NCI-H2107 treated with DMSO at 0.1 percent for 48 hours (cell line): ENCODE results near the gene DISP3.

Experiments
- DNase-seq: peaks from one replicate; lab custom pipeline; 2025; ENCODE audit not compliant: unreplicated experiment; lab: John Stamatoyannopoulos, UW

The DISP3 gene

DNA sequence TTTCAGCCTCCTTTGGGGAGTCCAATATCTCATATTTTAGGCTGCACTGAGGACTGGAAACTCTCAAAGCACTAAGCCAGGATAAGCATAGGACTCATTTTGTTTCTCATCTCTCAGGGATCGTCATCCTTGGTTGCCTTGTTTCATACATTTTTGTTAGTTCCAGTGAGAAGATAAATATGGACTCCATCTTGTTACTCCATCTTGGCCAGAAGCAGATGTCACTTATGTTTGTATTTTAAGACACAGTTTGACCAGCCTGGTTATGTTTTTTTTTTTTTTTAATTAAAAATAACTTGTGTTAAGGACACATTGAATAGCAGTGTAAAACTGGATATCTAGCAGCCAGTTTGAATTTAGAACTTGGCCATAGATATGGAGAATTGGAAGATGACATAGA is 34.7 kb downstream of the DISP3 start:
- no peak for DNase-seq

DNA sequence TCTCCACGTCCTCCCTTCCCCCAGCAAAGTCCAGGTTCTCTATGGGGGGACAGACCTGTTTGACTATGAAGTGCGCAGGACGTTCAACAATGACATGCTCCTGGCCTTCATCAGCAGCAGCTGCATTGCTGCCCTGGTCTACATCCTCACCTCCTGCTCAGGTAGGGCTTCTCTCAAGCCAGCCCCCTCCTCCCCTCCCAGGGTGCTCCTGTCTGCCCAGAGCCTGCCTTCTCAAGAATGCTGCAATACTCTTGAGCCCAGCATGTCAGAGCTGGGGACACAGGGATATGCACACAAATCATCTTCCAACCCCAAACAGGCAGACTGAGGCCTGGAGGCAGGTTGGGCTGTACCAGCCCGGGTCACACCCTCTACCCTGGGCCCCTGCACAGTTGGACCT is 35.4 kb downstream of the DISP3 start:
- no peak for DNase-seq

DNA sequence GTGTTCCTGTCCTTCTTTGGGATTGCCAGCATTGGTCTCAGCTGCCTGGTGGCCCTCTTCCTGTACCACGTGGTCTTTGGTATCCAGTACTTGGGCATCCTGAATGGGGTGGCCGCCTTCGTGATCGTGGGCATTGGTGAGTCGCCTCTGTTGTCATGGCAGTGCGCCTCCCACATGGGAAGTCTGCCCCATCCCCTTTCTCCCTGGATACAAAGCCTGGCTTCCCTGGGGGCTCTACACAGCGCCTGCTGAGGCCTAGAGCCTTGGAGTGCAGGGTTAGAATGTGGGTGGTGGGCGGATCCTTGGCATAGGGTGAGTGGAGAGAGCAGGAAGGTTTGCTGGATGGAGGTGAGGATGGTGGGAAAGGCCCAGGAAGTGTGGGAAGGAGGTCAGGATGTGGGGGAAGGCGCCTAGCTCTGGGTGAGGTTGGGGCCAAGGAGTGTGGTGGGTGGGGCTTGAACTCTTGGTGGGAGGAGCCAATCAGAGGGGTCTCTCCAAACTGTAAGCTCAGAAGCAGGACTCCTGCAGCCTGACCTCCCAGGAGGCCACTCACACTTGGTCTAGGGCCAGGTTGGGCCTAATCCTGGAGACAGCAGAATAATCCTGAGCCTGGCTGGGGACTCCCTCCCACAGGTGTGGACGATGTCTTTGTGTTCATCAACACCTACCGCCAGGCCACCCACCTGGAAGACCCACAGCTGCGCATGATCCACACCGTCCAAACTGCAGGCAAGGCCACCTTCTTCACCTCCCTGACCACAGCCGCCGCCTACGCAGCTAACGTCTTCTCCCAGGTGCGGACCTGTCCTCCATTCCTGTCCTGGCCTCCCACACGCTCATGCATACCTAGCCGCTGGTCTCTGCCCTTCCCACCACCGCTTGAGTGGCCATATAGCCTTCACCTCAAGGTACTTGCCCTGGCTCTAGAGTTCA is 36.7 kb downstream of the DISP3 start:
- no peak for DNase-seq

GRCh38 chr1:11516961-11517635 is 38.1 kb downstream of the DISP3 start:
- DNase-seq: no peak

- DNase-seq: no peak
These were observed 39.2 kb downstream of the DISP3 start for GRCh38 chr1:11518016-11518701.

DNA sequence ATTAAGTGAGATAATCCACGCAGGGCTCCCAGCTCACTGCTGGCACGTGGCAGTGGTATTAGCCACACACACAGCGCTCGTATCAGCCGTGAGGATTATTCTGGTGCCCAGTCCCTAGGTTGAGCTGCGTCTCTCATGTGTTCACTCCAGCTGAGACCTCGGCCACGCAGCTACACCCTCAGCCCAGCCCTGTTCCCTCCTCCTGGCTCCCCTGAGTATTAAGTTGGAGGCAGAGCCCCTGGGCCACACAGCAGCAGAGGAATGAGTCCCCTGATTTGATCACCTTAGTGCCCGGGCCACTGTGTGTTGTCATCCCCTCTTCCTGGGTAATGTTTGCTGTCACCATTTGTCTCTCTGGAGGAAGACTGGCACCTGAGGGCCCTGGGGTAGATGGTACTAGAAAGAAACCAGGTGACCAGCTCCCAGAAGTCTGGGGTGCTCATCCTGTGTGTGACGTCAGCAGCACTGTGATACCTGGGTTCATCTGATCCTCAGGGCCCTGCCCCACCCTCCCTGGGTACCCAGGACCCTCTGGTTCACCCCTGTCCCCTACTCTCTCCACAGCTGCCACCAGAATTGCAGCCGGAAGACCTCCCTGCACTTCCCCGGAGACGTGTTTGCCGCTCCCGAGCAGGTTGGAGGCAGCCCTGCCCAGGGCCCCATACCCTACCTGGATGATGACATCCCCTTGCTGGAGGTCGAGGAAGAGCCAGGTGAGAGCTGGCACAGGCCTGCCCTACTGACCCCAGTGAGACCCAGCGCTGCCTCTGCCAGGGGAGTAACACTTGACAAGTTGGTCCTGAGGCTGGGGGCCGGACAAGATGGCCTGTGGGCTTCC is 40.1 kb downstream of the DISP3 start:
- DNase-seq: no peak

DNA sequence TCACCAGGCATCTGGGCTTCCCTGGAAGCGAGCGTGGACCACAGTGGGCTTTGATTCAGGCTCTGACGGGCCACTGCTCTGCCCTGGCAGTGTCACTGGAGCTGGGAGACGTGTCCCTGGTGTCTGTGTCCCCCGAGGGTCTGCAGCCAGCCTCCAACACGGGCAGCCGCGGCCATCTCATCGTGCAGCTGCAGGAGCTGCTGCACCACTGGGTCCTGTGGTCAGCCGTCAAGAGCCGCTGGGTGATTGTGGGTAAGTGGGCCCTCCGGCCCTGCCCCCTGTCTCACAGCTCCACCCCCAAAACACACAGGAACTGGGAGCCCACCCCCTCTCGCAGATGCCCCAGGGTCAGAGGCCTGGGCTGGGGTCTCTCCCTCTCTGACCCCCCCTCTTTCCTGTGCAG is 40.7 kb downstream of the DISP3 start:
- no peak for DNase-seq

DNA sequence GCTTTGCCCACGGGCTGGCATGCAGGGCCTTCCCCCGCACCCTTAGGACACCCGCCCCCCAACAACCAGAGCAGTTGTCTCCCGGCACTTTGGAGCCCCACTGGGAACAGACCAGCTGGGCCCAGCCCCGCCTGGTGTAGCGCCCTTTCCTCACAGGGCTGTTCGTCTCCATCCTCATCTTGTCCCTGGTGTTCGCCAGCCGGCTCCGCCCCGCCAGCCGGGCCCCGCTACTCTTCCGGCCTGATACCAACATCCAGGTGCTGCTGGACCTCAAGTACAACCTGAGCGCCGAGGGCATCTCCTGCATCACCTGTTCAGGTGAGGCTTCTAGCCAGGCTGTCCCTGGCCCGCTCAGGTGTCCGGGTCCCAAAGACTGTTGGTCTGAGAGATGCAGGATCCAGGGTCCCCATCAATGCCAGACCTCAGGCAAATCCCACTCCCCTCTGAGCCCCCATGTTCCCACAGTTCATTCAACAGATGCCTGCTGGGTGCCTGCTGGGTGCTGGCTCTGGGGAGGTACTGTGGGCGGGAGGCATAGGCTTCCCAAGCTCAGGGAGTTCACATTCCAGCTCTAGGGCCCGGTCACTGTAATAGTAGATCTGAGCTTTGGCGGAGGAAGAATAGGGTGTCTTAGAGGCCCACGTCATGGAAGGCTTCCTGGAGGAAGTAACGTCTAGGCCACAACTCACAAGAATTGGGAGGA is 41.7 kb downstream of the DISP3 start:
- DNase-seq: no peak

DNA sequence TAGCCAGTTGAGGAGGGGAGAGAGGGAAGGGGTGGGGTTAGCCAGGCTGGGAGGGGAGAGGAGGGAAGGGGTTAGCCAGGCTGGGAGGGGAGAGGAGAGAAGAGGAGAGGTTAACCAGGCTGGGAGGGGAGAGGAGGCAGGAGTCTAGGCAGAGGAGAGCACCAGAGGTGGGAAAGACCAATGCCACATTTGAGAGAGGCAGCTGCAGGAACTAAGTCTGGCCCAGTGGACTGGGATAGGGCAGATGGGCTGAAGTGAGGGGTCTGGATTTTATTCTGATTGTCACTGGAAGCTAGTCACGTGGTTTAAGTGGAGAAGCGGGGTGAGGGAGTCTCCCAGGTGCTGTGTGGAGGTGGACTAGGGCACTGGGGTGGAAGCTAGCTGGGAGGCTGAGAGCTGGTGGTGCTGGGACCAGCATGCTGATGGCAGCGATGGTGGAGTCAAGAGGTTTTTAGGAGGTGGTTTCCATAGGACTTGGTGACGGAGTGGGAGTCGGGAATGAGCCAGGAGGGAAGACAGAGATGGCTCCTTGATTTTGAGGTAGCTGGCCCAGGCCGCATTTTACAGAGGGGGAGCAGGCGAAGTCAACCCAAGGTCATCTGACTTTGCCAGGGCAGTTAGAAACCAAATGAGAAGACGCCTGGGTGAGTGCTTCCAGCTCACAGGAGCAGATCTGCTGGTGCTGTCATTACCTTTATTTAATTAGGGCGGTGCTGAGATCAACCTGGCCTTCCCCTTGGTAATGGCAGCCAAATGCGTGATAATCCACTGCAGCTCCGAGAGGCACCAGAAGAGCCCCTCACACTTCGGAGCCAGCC is 42.8 kb downstream of the DISP3 start:
- DNase-seq: no peak

DNA sequence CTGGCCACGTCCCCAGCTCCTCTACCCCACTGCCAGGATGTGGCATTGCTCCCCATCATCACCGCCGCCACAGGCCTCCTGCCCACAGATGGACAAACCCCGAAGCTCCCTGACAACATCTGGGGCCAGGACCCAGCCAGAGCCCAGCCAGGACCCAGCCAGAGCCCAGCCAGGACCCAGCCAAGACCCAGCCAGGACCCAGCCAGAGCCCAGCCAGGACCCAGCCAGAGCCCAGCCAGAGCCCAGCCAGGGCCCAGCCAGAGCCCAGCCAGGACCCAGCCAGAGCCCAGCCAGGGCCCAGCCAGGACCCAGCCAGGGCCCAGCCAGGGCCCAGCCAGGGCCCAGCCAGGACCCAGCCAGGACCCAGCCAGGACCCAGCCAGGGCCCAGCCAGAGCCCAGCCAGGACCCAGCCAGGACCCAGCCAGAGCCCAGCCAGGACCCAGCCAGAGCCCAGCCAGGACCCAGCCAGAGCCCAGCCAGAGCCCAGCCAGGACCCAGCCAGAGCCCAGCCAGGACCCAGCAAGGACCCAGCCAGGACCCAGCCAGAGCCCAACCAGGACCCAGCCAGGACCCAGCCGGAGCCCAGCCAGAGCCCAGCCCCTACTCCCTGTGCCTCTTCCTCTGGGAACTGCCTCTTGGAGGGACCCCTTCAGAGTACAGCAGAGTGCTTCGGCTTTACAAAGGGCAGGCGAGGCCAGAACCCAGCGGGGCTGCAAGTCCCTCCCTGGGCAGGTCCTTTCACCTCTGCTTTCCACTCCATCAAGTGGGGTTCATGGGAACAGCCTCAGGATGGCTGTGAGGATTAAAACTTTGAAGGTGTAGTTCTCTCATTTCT is 43.7 kb downstream of the DISP3 start:
- no peak for DNase-seq

- no peak for DNase-seq
These were observed 44.3 kb downstream of the DISP3 start for GRCh38 chr1:11523261-11523660.

DNA sequence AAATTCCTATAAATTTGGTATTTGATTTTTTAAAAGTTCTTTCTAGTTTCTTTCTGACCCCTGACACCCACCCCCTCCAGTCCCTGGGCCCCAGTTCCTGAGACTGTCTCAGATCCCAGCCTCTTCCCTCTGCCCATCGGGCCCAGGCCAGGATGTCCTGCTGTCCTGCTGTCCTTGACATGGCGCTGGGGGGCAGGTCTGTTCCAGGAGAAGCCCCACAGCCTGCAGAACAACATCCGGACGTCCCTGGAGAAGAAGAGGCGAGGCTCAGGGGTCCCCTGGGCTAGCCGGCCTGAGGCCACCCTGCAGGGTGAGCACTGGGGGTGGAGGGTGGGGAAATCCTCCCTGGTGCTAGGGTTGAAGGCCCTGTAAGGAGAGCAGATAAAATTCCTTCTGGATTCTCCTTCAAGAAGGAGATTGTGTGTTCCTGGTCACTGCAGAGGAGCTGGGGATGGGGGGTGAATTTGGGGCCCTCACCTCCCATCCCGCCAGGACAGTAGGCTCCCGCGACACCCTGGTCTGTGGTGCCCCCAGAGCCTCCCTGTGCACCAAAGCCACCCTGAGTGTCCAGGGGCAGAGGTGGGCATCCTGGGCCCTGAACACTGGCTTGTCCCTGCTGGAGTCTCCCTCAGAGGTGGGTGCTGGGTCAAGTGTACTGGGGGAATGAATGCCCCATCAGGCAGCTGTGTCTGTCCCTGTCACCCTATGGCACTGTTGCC is 45.0 kb downstream of the DISP3 start:
- DNase-seq: no peak

- DNase-seq: no peak
These were observed 45.7 kb downstream of the DISP3 start for GRCh38 chr1:11524465-11525150.

- no peak for DNase-seq
These were observed 46.2 kb downstream of the DISP3 start for GRCh38 chr1:11525151-11525505.

- DNase-seq: no peak
These were observed 46.6 kb downstream of the DISP3 start for GRCh38 chr1:11525516-11525915.

- no peak for DNase-seq
These were observed 47.3 kb downstream of the DISP3 start for GRCh38 chr1:11526071-11526895.
